Measurements from ENCODE around the gene TGM3.

- TF ChIP-seq, protein P1, sequence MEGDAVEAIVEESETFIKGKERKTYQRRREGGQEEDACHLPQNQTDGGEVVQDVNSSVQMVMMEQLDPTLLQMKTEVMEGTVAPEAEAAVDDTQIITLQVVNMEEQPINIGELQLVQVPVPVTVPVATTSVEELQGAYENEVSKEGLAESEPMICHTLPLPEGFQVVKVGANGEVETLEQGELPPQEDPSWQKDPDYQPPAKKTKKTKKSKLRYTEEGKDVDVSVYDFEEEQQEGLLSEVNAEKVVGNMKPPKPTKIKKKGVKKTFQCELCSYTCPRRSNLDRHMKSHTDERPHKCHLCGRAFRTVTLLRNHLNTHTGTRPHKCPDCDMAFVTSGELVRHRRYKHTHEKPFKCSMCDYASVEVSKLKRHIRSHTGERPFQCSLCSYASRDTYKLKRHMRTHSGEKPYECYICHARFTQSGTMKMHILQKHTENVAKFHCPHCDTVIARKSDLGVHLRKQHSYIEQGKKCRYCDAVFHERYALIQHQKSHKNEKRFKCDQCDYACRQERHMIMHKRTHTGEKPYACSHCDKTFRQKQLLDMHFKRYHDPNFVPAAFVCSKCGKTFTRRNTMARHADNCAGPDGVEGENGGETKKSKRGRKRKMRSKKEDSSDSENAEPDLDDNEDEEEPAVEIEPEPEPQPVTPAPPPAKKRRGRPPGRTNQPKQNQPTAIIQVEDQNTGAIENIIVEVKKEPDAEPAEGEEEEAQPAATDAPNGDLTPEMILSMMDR (conservative IDR thresholded peaks at IDR 0.05; ENCODE audit: low read depth in 2 of 2): no peak
- TF ChIP-seq POLR2AphosphoS5 (IDR thresholded peaks at IDR 0.05; ENCODE audit: low read depth) (no peak), EZH2 (IDR thresholded peaks at IDR 0.05; ENCODE audit: low read depth, unreplicated experiment) (no peak), EZH2phosphoT487 (IDR thresholded peaks at IDR 0.05; ENCODE audit: unreplicated experiment) (no peak), CREB1 (CRISPR knock-in tag; IDR thresholded peaks at IDR 0.05; ENCODE audit: low read depth) (no peak), ZNF331 (CRISPR knock-in tag; IDR thresholded peaks at IDR 0.05; ENCODE audit: low read depth) (no peak), JUNB (IDR thresholded peaks at IDR 0.05; ENCODE audit: unreplicated experiment) (no peak)
- TF ChIP-seq, protein P2, sequence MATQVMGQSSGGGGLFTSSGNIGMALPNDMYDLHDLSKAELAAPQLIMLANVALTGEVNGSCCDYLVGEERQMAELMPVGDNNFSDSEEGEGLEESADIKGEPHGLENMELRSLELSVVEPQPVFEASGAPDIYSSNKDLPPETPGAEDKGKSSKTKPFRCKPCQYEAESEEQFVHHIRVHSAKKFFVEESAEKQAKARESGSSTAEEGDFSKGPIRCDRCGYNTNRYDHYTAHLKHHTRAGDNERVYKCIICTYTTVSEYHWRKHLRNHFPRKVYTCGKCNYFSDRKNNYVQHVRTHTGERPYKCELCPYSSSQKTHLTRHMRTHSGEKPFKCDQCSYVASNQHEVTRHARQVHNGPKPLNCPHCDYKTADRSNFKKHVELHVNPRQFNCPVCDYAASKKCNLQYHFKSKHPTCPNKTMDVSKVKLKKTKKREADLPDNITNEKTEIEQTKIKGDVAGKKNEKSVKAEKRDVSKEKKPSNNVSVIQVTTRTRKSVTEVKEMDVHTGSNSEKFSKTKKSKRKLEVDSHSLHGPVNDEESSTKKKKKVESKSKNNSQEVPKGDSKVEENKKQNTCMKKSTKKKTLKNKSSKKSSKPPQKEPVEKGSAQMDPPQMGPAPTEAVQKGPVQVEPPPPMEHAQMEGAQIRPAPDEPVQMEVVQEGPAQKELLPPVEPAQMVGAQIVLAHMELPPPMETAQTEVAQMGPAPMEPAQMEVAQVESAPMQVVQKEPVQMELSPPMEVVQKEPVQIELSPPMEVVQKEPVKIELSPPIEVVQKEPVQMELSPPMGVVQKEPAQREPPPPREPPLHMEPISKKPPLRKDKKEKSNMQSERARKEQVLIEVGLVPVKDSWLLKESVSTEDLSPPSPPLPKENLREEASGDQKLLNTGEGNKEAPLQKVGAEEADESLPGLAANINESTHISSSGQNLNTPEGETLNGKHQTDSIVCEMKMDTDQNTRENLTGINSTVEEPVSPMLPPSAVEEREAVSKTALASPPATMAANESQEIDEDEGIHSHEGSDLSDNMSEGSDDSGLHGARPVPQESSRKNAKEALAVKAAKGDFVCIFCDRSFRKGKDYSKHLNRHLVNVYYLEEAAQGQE (IDR thresholded peaks at IDR 0.05; ENCODE audit: unreplicated experiment): no peak
Observed at GRCh38 chr20:2327620-2328555, 32.1 kb downstream of the TGM3 start.
